Stimulated activated CD4-positive, alpha-beta T cell treated with anti-CD3 and anti-CD28 coated beads, Interleukin-12 subunit alpha, Interleukin-12 subunit beta, amount 100 ng/mL, for 4 hours (primary cell): ENCODE results near the gene LTBP4.
"Not testable (repeated sequence)": the region's sequence is repeated elsewhere in the genome, so short reads cannot be mapped to it uniquely, and the experiment has no call there.

ENCODE experiments used
- DNase-seq: peaks from one replicate; pipeline ENCODE4 v3.0.0-alpha.2; 2020

The LTBP4 gene

GRCh38 chr19:40633207-40633606, 32.0 kb downstream of the LTBP4 start:
- no peak for DNase-seq

- no peak for DNase-seq
These were observed 37.2 kb downstream of the LTBP4 start for GRCh38 chr19:40638327-40638726.

GRCh38 chr19:40639638-40639982, 38.4 kb downstream of the LTBP4 start:
- DNase-seq: no peak

GRCh38 chr19:40640744-40641143, 39.6 kb downstream of the LTBP4 start:
- DNase-seq: no peak

GRCh38 chr19:40641281-40641680, 40.1 kb downstream of the LTBP4 start:
- no peak for DNase-seq

- no peak for DNase-seq
These were observed 41.0 kb downstream of the LTBP4 start for GRCh38 chr19:40642051-40642706.

GRCh38 chr19:40642757-40643305, 41.7 kb downstream of the LTBP4 start:
- DNase-seq: no peak

GRCh38 chr19:40646743-40647254, 45.6 kb downstream of the LTBP4 start:
- DNase-seq: no peak

GRCh38 chr19:40649903-40650675, 48.9 kb downstream of the LTBP4 start:
- not testable (repeated sequence) for DNase-seq

- no peak for DNase-seq
These were observed 49.7 kb downstream of the LTBP4 start for GRCh38 chr19:40650749-40651305.

- DNase-seq: not testable (repeated sequence)
These were observed 51.1 kb downstream of the LTBP4 start for GRCh38 chr19:40652303-40652702.

- not testable (repeated sequence) for DNase-seq
These were observed 54.5 kb downstream of the LTBP4 start for GRCh38 chr19:40655684-40656083.

GRCh38 chr19:40658031-40658430, 56.9 kb downstream of the LTBP4 start:
- DNase-seq: no peak

GRCh38 chr19:40659116-40659515, 57.9 kb downstream of the LTBP4 start:
- no peak for DNase-seq

GRCh38 chr19:40659566-40659965, 58.4 kb downstream of the LTBP4 start:
- no peak for DNase-seq

- DNase-seq: no peak
These were observed 60.4 kb downstream of the LTBP4 start for GRCh38 chr19:40661616-40662015.

- DNase-seq: peak; percentile 96
These were observed 61.9 kb downstream of the LTBP4 start for GRCh38 chr19:40662925-40663694.

GRCh38 chr19:40663695-40664692, 62.8 kb downstream of the LTBP4 start:
- DNase-seq: peak; percentile 25

- DNase-seq: no peak
These were observed 65.8 kb downstream of the LTBP4 start for GRCh38 chr19:40666803-40667438.

- no peak for DNase-seq
These were observed 66.4 kb downstream of the LTBP4 start for GRCh38 chr19:40667602-40668001.

GRCh38 chr19:40668991-40669614, 67.9 kb downstream of the LTBP4 start:
- no peak for DNase-seq
